NCI-H446 (cell line): ENCODE results near the gene ACTR3.
"Not testable (repeated sequence)": the region's sequence is repeated elsewhere in the genome, so short reads cannot be mapped to it uniquely, and the experiment has no call there.

Experiments used
- DNase-seq, 2 experiments: peaks; one replicate each; lab custom pipeline; 2025; lab: John Stamatoyannopoulos, UW

Gene ACTR3

GRCh38 chr2:113889471-113890252 is at the start of gene ACTR3:
Gene ACTR3, plus strand, starts transcription at chr2:113890089. Its CDS starts 191 bp downstream, at chr2:113890280.
- peak; percentile 96 to 98 for DNase-seq

GRCh38 chr2:113840518-113840917 is 49.4 kb upstream of the ACTR3 start:
- DNase-seq = no peak

GRCh38 chr2:113842919-113843736 is 46.8 kb upstream of the ACTR3 start:
- DNase-seq = no peak

GRCh38 chr2:113843737-113844050 is 46.2 kb upstream of the ACTR3 start:
- not testable (repeated sequence) for DNase-seq

GRCh38 chr2:113845261-113845660 is 44.6 kb upstream of the ACTR3 start:
- DNase-seq = no peak

- not testable (repeated sequence) for DNase-seq
Measured at GRCh38 chr2:113845796-113846195, 44.1 kb upstream of the ACTR3 start.

- DNase-seq = no peak
Measured at GRCh38 chr2:113846429-113846828, 43.5 kb upstream of the ACTR3 start.

- DNase-seq = no peak
Measured at GRCh38 chr2:113847144-113847543, 42.7 kb upstream of the ACTR3 start.

GRCh38 chr2:113848758-113849415 is 41.0 kb upstream of the ACTR3 start:
- DNase-seq = no peak

- no peak for DNase-seq
Measured at GRCh38 chr2:113850687-113851086, 39.2 kb upstream of the ACTR3 start.

GRCh38 chr2:113851640-113852039 is 38.2 kb upstream of the ACTR3 start:
- DNase-seq = no peak

GRCh38 chr2:113854208-113854607 is 35.7 kb upstream of the ACTR3 start:
- no peak for DNase-seq

GRCh38 chr2:113854970-113855740 is 34.7 kb upstream of the ACTR3 start:
- DNase-seq = no peak

- DNase-seq = no peak
Measured at GRCh38 chr2:113857464-113857863, 32.4 kb upstream of the ACTR3 start.

GRCh38 chr2:113858764-113859163 is 31.1 kb upstream of the ACTR3 start:
- no peak for DNase-seq

- DNase-seq = no peak
Measured at GRCh38 chr2:113861740-113862139, 28.1 kb upstream of the ACTR3 start.

- DNase-seq = no peak
Measured at GRCh38 chr2:113863144-113863543, 26.7 kb upstream of the ACTR3 start.

- DNase-seq = no peak
Measured at GRCh38 chr2:113867571-113867970, 22.3 kb upstream of the ACTR3 start.

- no peak for DNase-seq
Measured at GRCh38 chr2:113869253-113869652, 20.6 kb upstream of the ACTR3 start.

GRCh38 chr2:113872201-113872600 is 17.7 kb upstream of the ACTR3 start:
- no peak for DNase-seq

- no peak for DNase-seq
Measured at GRCh38 chr2:113873867-113874266, 16.0 kb upstream of the ACTR3 start.

- DNase-seq = no peak
Measured at GRCh38 chr2:113875135-113875534, 14.8 kb upstream of the ACTR3 start.
